DOHH2 (cell line): ENCODE results near the gene KSR1.

ENCODE experiments used
- CTCF ChIP-seq: fragments of 200-600 bp; sonication (generic); IDR thresholded peaks from one replicate; pipeline ENCODE4 v1.5.1; 2014; ENCODE audit warnings: antibody characterized with exemption, mild to moderate bottlenecking, low read depth, low read length; ENCODE audit not compliant: poor library complexity, severe bottlenecking
- EZH2phosphoT487 ChIP-seq: fragments of 200-600 bp; sonication (generic); IDR thresholded peaks from 2 replicates; pipeline ENCODE4 v1.6.1; 2017; ENCODE audit warnings: borderline replicate concordance, mild to moderate bottlenecking, antibody characterized with exemption, low read length, moderate library complexity, mixed read lengths

- TF ChIP-seq CTCF (no peak), EZH2phosphoT487 (no peak)
These were observed 47.4 kb downstream of the KSR1 start for GRCh38 chr17:27503611-27504010.
